Endothelial cell of umbilical vein (primary cell): ENCODE measurements around the gene WARS2. TPM values are rescaled to one million over a fixed set of nuclear protein-coding genes. Genes with fewer than 3 reads are reported as not detected.

Source experiments
- BruUV-seq: library from RNA; stranded (reverse); fragments of 400-500 nt; replicated peaks from 2 replicates; lab custom pipeline; 2021; lab: Mats Ljungman, UMichigan
- CTCF ChIA-PET: fragments of 300-600, 350-600 bp; sonication (Branson Sonifier 250); formaldehyde crosslinking; loops from one replicate; lab custom pipeline; 2021; ENCODE audit warnings: antibody characterized with exemption, inconsistent platforms; lab: Charles Lee
- POLR2A ChIA-PET: fragments of 300-600, 350-600 bp; sonication (Branson Sonifier 250); formaldehyde crosslinking; loops from one replicate; lab custom pipeline; 2021; ENCODE audit warnings: antibody characterized with exemption, inconsistent platforms; lab: Charles Lee
- DNase-seq: peaks from one replicate; pipeline ENCODE4 v3.0.0-alpha.2; 2011; ENCODE audit warnings: low read depth, low spot score
- FAIRE-seq: peaks from 2 replicates; lab custom pipeline; 2011; peaks lifted over from hg19 to GRCh38; lab: Jason Lieb, UNC
- H2AFZ ChIP-seq: 2 replicates; pipeline ENCODE4 v1.6.0; 2012; ENCODE audit warnings: low read depth, low read length, control low read depth, inconsistent platforms
- H3K27ac ChIP-seq: 2 replicates; pipeline ENCODE4 v1.5.1; 2011; ENCODE audit warnings: low read depth, mild to moderate bottlenecking, control low read depth, low read length, moderate library complexity; ENCODE audit not compliant: insufficient read depth
- H3K27me3 ChIP-seq, 2 experiments: 2 replicates each; pipeline versions ENCODE4 v1.6.0 to v1.6.1; 2011; ENCODE audit warnings: low read length in 2 of 2, mixed read lengths in 1 of 2; ENCODE audit not compliant: control insufficient read depth in 2 of 2, insufficient read depth in 2 of 2
- H3K36me3 ChIP-seq, 2 experiments: 2 replicates in 1 of 2; 3 replicates in 1 of 2; pipeline ENCODE4 v1.5.1; 2011; ENCODE audit warnings: low read length in 2 of 2, mild to moderate bottlenecking in 1 of 2, moderate library complexity in 1 of 2; ENCODE audit not compliant: control insufficient read depth in 2 of 2, insufficient read depth in 2 of 2; ENCODE audit errors: extremely low read depth in 1 of 2
- H3K4me1 ChIP-seq: 3 replicates; pipeline ENCODE4 v1.5.1; 2011; ENCODE audit warnings: mild to moderate bottlenecking, low read length; ENCODE audit not compliant: control insufficient read depth, insufficient read depth; ENCODE audit errors: extremely low read depth
- H3K4me2 ChIP-seq: 2 replicates; pipeline ENCODE4 v1.6.1; 2011; ENCODE audit warnings: low read length, control low read depth, mixed read lengths; ENCODE audit not compliant: insufficient read depth
- H3K4me3 ChIP-seq, 3 experiments: fragments of 200-600 bp in 1 of 3; sonication (generic), shearing (Covaris generic) in 1 of 3; replicated peaks in 1 of 3; 2 replicates each; pipeline ENCODE4 v1.5.1; 2011 to 2016; ENCODE audit warnings: control low read depth in 3 of 3, low read length in 3 of 3, mild to moderate bottlenecking in 2 of 3, inconsistent platforms in 1 of 3, low read depth in 1 of 3, moderate library complexity in 1 of 3; ENCODE audit not compliant: insufficient read depth in 1 of 3
- H3K79me2 ChIP-seq: 2 replicates; pipeline ENCODE4 v1.6.0; 2012; ENCODE audit warnings: low read length, inconsistent platforms; ENCODE audit not compliant: control insufficient read depth, insufficient read depth
- H3K9ac ChIP-seq: replicated peaks from 2 replicates; pipeline ENCODE3; 2011; ENCODE audit warnings: low read length, control low read depth; ENCODE audit not compliant: insufficient read depth; ENCODE audit errors: extremely low read depth
- H3K9me1 ChIP-seq: replicated peaks from 3 replicates; pipeline ENCODE4 v1.6.0; 2011; ENCODE audit warnings: mild to moderate bottlenecking, low read length; ENCODE audit not compliant: control insufficient read depth, insufficient read depth; ENCODE audit errors: extremely low read depth
- H3K9me3 ChIP-seq: replicated peaks from 2 replicates; pipeline ENCODE4 v1.5.1; 2012; ENCODE audit warnings: low read length, inconsistent platforms; ENCODE audit not compliant: control insufficient read depth, insufficient read depth
- H4K20me1 ChIP-seq: replicated peaks from 2 replicates; pipeline ENCODE3; 2011; ENCODE audit warnings: mild to moderate bottlenecking, low read length; ENCODE audit not compliant: control insufficient read depth, insufficient read depth; ENCODE audit errors: extremely low read depth
- EZH2 ChIP-seq: IDR thresholded peaks from 2 replicates; pipeline ENCODE4 v1.6.1; 2012; ENCODE audit warnings: borderline replicate concordance, low read depth, mild to moderate bottlenecking, moderate library complexity, low read length, inconsistent platforms; ENCODE audit not compliant: severe bottlenecking
- FOS ChIP-seq: IDR thresholded peaks from 2 replicates; pipeline ENCODE4 v1.6.1; 2011; ENCODE audit warnings: mild to moderate bottlenecking, low read length, moderate library complexity, borderline replicate concordance; ENCODE audit not compliant: insufficient read depth
- GATA2 ChIP-seq: IDR thresholded peaks from 2 replicates; pipeline ENCODE4 v1.7.0; 2011; ENCODE audit warnings: low read depth, mild to moderate bottlenecking, moderate library complexity, mixed read lengths, low read length; ENCODE audit not compliant: insufficient read length, insufficient read depth
- JUN ChIP-seq: IDR thresholded peaks from 2 replicates; pipeline ENCODE4 v1.6.1; 2011; ENCODE audit warnings: borderline replicate concordance, low read depth; ENCODE audit not compliant: insufficient read length, insufficient read depth
- MYC ChIP-seq: IDR thresholded peaks from one replicate; pipeline ENCODE4 v1.6.1; 2011; ENCODE audit warnings: mild to moderate bottlenecking, low read depth, low read length
- POLR2A ChIP-seq: IDR thresholded peaks from 2 replicates; pipeline ENCODE4 v1.6.1; 2012; ENCODE audit warnings: low read depth, mild to moderate bottlenecking, control low read depth, low read length
- POLR2AphosphoS5 ChIP-seq: IDR thresholded peaks from 2 replicates; pipeline ENCODE4 v1.6.1; 2012; ENCODE audit warnings: low read depth, mild to moderate bottlenecking, control low read depth, low read length, moderate library complexity; ENCODE audit not compliant: insufficient read depth
- dilution Hi-C: fragments of 300-500 bp; cut with MboI; formaldehyde crosslinking; loops from one replicate; pipeline ENCODE4 v1.15.0; 2019; ENCODE audit warnings: low sequenced_read_pairs; ENCODE audit not compliant: extremely low pct_ligation_motif_present
- intact Hi-C: fragments of 100-400 bp; cut with micrococcal nuclease; formaldehyde crosslinking; loops from one replicate; pipeline ENCODE4 v1.10.0; 2022
- polyA plus RNA-seq, 4 experiments: library from polyadenylated mRNA; depleted of rRNA in 3 of 4; stranded (reverse) in 3 of 4; unstranded in 1 of 4; fragments of >200 nt; gene quantifications; 2 replicates each; pipeline versions ENCODE4 v1.2.1 to v1.2.3, GENCODE V29; 2011 to 2012; ENCODE audit warnings: missing spikeins in 1 of 4
- total RNA-seq: library from RNA; stranded (reverse); gene quantifications from 2 replicates; pipeline ENCODE4 v1.2.3, GENCODE V29; 2021
- TF ChIP-seq, protein P1 (sequence below), 2 donors: IDR thresholded peaks; 1 replicate in 1 of 2; 2 replicates in 1 of 2; pipeline ENCODE4 v1.5.1; 2011; ENCODE audit warnings: low read length in 2 of 2, mild to moderate bottlenecking in 2 of 2, moderate library complexity in 2 of 2, control low read depth in 1 of 2, inconsistent platforms in 1 of 2, low read depth in 1 of 2; ENCODE audit not compliant: insufficient read depth in 1 of 2; ENCODE audit errors: extremely low read depth in 1 of 2
- TF ChIP-seq, protein P2 (sequence below): IDR thresholded peaks from 2 replicates; pipeline ENCODE4 v1.6.1; 2011; ENCODE audit not compliant: insufficient read depth, insufficient read length

WARS2 gene
- total and polyA plus RNA-seq, 2 donors (not counting 3 experiments of a cell fraction or from before 2014, with no cell fraction given) = 5.9 to 11.8 TPM

DNA sequence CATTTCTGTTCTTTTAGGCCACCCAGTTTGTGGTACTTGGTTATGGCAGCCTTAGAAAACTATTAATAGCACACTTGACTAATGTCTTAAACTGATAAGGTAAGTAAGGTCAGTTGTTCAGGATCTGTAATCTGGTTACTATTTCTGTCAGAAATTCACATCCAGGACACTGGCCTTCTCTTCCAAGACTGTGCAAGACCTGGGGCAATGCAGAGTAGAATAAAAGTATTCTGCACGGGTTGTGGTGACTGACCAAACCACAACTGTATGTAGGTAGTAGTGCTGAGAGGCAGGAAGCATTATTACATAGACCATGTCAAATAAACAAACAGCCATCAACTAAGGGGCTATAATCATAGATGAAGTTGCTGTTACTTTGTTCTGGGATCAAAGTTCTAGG lies 46.7 kb downstream of the WARS2 start:
- no peak for DNase-seq
- no TSS peak for BruUV-seq
- no peak for FAIRE-seq

More for the DNA sequence above, 46.7 kb downstream of the WARS2 start:
- Histone ChIP-seq H3K27me3 (no peaks in the 10 kb centered on the region), H3K36me3 (no peaks in the 10 kb centered on the region), H3K4me3 (no peak overlapping the region), H3K9me1 (no peaks in the 10 kb centered on the region), H3K4me1 (no peaks in the 10 kb centered on the region), H4K20me1 (no peaks in the 10 kb centered on the region), H3K79me2 (no peaks in the 10 kb centered on the region), H3K9me3 (no peaks in the 10 kb centered on the region), H2AFZ (no peak overlapping the region), H3K9ac (no peak overlapping the region), H3K4me2 (no peak overlapping the region), H3K27ac (no peak overlapping the region)
- ChIA-PET CTCF (no interaction called here), POLR2A (no interaction called here)
- intact Hi-C loops = no loop called here
- TF ChIP-seq, protein P1, sequence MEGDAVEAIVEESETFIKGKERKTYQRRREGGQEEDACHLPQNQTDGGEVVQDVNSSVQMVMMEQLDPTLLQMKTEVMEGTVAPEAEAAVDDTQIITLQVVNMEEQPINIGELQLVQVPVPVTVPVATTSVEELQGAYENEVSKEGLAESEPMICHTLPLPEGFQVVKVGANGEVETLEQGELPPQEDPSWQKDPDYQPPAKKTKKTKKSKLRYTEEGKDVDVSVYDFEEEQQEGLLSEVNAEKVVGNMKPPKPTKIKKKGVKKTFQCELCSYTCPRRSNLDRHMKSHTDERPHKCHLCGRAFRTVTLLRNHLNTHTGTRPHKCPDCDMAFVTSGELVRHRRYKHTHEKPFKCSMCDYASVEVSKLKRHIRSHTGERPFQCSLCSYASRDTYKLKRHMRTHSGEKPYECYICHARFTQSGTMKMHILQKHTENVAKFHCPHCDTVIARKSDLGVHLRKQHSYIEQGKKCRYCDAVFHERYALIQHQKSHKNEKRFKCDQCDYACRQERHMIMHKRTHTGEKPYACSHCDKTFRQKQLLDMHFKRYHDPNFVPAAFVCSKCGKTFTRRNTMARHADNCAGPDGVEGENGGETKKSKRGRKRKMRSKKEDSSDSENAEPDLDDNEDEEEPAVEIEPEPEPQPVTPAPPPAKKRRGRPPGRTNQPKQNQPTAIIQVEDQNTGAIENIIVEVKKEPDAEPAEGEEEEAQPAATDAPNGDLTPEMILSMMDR (IDR thresholded peaks at IDR 0.05; ENCODE audit: extremely low read depth in 1 of 2, insufficient read depth in 1 of 2, low read depth in 1 of 2, low read length in 2 of 2) = no peak
- TF ChIP-seq POLR2AphosphoS5 (no peak), EZH2 (no peak), MYC (no peak), GATA2 (no peak), POLR2A (no peak), JUN (no peak), FOS (no peak)
- TF ChIP-seq, protein P2, sequence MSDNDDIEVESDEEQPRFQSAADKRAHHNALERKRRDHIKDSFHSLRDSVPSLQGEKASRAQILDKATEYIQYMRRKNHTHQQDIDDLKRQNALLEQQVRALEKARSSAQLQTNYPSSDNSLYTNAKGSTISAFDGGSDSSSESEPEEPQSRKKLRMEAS = no peak
- dilution Hi-C loops = no loop called here
